Karpas-422 (cell line): Measurements from ENCODE around the gene KCNC3. TPM values are rescaled to one million over a fixed set of nuclear protein-coding genes. Genes with fewer than 3 reads are reported as not detected.

Experiments
- DNase-seq: peaks from one replicate; pipeline ENCODE4 v3.0.0-alpha.2; 2015
- H2AFZ ChIP-seq: fragments of 200-600 bp; sonication (generic); 2 replicates; pipeline ENCODE4 v1.6.1; 2014; ENCODE audit warnings: antibody characterized with exemption, low read length, mixed read lengths
- H3K27ac ChIP-seq: fragments of 200-600 bp; sonication (generic); 2 replicates; pipeline ENCODE4 v1.5.1; 2014; ENCODE audit warnings: mild to moderate bottlenecking, low read length, moderate library complexity
- H3K27me3 ChIP-seq: fragments of 200-600 bp; sonication (generic); 2 replicates; pipeline ENCODE4 v1.6.1; 2014; ENCODE audit warnings: low read length, mixed read lengths
- H3K36me3 ChIP-seq: fragments of 200-600 bp; sonication (generic); 2 replicates; pipeline ENCODE4 v1.6.1; 2014; ENCODE audit warnings: low read length, mixed read lengths; ENCODE audit not compliant: insufficient read depth
- H3K4me1 ChIP-seq: fragments of 200-600 bp; sonication (generic); 2 replicates; pipeline ENCODE4 v1.6.1; 2014; ENCODE audit warnings: mild to moderate bottlenecking, low read length, mixed read lengths
- H3K4me2 ChIP-seq: fragments of 200-600 bp; sonication (generic); 2 replicates; pipeline ENCODE4 v1.6.1; 2014; ENCODE audit warnings: low read length, low read depth, mild to moderate bottlenecking; ENCODE audit not compliant: poor library complexity, severe bottlenecking
- H3K4me3 ChIP-seq: fragments of 200-600 bp; sonication (generic); 2 replicates; pipeline ENCODE4 v1.5.1; 2014; ENCODE audit warnings: mild to moderate bottlenecking, antibody characterized with exemption, low read length, mixed read lengths
- H3K79me2 ChIP-seq: fragments of 200-600 bp; sonication (generic); 2 replicates; pipeline ENCODE4 v1.6.1; 2014; ENCODE audit warnings: mild to moderate bottlenecking, low read length, mixed read lengths
- H3K9ac ChIP-seq: fragments of 200-600 bp; sonication (generic); 2 replicates; pipeline ENCODE4 v1.6.0; 2014; ENCODE audit warnings: low read length
- H3K9me2 ChIP-seq: fragments of 200-600 bp; sonication (generic), shearing (Covaris generic); replicated peaks from 2 replicates; pipeline ENCODE4 v1.6.0; 2014; ENCODE audit warnings: mild to moderate bottlenecking, low read length, moderate library complexity; ENCODE audit not compliant: insufficient read depth
- H3K9me3 ChIP-seq: fragments of 300-700, 200-600 bp; sonication (generic); 2 replicates; pipeline ENCODE4 v1.6.1; 2014; ENCODE audit warnings: low read length, mixed read lengths
- H4K20me1 ChIP-seq: fragments of 200-600 bp; sonication (generic); 2 replicates; pipeline ENCODE4 v1.6.1; 2014; ENCODE audit warnings: mild to moderate bottlenecking, antibody characterized with exemption, low read length, low read depth; ENCODE audit not compliant: insufficient read depth
- total RNA-seq: library from RNA; depleted of rRNA; stranded (reverse); fragments of >200 nt; shearing (Covaris generic); gene quantifications from 2 replicates; pipeline ENCODE4 v1.2.3, GENCODE V29; 2014; ENCODE audit warnings: low replicate concordance

Gene KCNC3
- total RNA-seq, 1 experiment from 2014 or later, result 10.8 TPM

GRCh38 chr19:50327461-50328223 is 1.5 kb downstream of the KCNC3 start:
- no peaks in the 10 kb centered on the region for H3K9me3 ChIP-seq
- H2AFZ ChIP-seq, result no peak overlapping the region
- peak overlapping the region; percentile 51; the same call in 1 of the 2 replicates for H3K4me3 ChIP-seq
- H3K36me3 ChIP-seq, result no peaks in the 10 kb centered on the region
- no peak for DNase-seq
- no peaks in the 10 kb centered on the region; the same call in 1 of the 2 replicates for H3K79me2 ChIP-seq
- no peak overlapping the region for H3K27ac ChIP-seq
- H3K4me1 ChIP-seq, result peaks cover 64% of the 10 kb centered on the region
- peak overlapping the region; percentile 65 for H3K9ac ChIP-seq
- H3K9me2 ChIP-seq, result no peaks in the 10 kb centered on the region
- peak overlapping the region; percentile 70 for H3K4me2 ChIP-seq
- peaks cover 43% of the 10 kb centered on the region for H4K20me1 ChIP-seq
- no peaks in the 10 kb centered on the region for H3K27me3 ChIP-seq

DNA sequence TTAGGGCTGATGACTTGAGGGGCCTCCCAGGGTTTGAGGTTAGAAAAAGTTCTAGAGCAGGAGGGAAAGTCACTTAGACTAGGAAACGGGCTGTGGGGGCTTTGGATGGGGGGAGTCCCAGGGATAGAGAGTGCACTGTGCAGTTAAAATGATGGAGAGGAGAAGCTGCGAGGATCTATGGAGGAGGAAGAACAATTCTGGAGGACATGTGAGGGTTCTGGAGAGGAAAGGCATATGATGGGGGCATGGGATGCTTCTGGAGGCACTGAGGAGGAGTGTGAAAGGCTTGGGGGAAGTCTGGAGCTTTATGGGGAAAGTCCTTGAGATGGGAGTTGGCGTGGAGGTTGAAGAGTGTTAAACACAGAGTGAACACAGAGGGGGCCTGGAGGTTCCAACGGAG is 2.2 kb downstream of the KCNC3 start:
- peaks cover 58% of the 10 kb centered on the region for H3K4me1 ChIP-seq
- peak overlapping the region; percentile 51; the same call in 1 of the 2 replicates for H3K4me3 ChIP-seq
- no peak overlapping the region for H3K27ac ChIP-seq
- no peaks in the 10 kb centered on the region for H3K27me3 ChIP-seq
- no peak for DNase-seq
- peak overlapping the region; percentile 70 for H3K4me2 ChIP-seq
- H4K20me1 ChIP-seq, result peaks cover 41% of the 10 kb centered on the region
- H2AFZ ChIP-seq, result no peak overlapping the region
- no peaks in the 10 kb centered on the region for H3K36me3 ChIP-seq
- peak overlapping the region; percentile 65 for H3K9ac ChIP-seq
- no peaks in the 10 kb centered on the region for H3K9me3 ChIP-seq
- H3K9me2 ChIP-seq, result no peaks in the 10 kb centered on the region
- H3K79me2 ChIP-seq, result no peaks in the 10 kb centered on the region; the same call in 1 of the 2 replicates

DNA sequence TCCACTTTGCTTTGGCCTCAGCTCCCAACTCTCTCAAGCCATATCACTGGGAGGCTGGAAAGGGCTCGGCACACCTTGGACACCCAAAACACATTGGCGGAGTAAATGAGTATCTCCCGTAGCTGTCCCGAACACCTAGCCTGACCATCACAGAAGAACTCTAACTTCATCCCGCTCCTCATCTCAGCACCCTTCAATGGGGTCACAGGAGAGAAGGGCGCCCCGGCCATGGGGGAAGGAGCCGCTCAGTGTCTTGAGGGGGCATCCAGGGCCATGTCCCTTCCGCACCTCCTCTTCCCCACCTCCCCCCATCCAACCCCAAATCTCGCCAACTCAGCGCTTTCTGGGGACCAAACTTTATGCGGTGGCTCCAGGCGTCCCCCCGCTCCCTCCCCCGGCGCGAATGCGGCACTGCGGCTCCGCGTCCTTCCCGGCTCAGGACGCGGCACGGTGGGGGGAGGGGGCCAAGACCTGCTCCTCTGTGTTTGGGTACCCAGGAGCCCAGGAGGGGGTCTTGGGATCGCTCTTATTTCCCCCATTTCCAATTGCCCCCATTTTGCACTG is 3.0 kb downstream of the KCNC3 start:
- no peak for DNase-seq
- H3K4me2 ChIP-seq, result peak overlapping the region; percentile 70
- H3K9ac ChIP-seq, result peak overlapping the region; percentile 65; the same call in 1 of the 2 replicates
- H3K4me3 ChIP-seq, result peak overlapping the region; percentile 47; the same call in 1 of the 2 replicates
- no peaks in the 10 kb centered on the region for H3K9me3 ChIP-seq
- H3K36me3 ChIP-seq, result no peaks in the 10 kb centered on the region
- H3K79me2 ChIP-seq, result no peaks in the 10 kb centered on the region; the same call in 1 of the 2 replicates
- H4K20me1 ChIP-seq, result peaks cover 41% of the 10 kb centered on the region
- H3K9me2 ChIP-seq, result no peaks in the 10 kb centered on the region
- no peak overlapping the region for H2AFZ ChIP-seq
- peaks cover 50% of the 10 kb centered on the region for H3K4me1 ChIP-seq
- no peak overlapping the region for H3K27ac ChIP-seq
- no peaks in the 10 kb centered on the region for H3K27me3 ChIP-seq

- peak overlapping the region; percentile 54 for H3K4me3 ChIP-seq
- H3K4me1 ChIP-seq, result peaks cover 45% of the 10 kb centered on the region
- peaks cover 41% of the 10 kb centered on the region for H4K20me1 ChIP-seq
- no peak overlapping the region for H3K27ac ChIP-seq
- H3K27me3 ChIP-seq, result no peaks in the 10 kb centered on the region
- H3K9me3 ChIP-seq, result no peaks in the 10 kb centered on the region
- H3K36me3 ChIP-seq, result no peaks in the 10 kb centered on the region
- H3K79me2 ChIP-seq, result no peaks in the 10 kb centered on the region; the same call in 1 of the 2 replicates
- H2AFZ ChIP-seq, result no peak overlapping the region
- H3K4me2 ChIP-seq, result peak overlapping the region; percentile 70
- peak; percentile 97 for DNase-seq
- H3K9me2 ChIP-seq, result no peaks in the 10 kb centered on the region
- peak overlapping the region; percentile 44 for H3K9ac ChIP-seq
Observed at GRCh38 chr19:50325310-50326100, 3.7 kb downstream of the KCNC3 start.

- no peak overlapping the region for H3K9ac ChIP-seq
- H3K9me3 ChIP-seq, result no peaks in the 10 kb centered on the region
- H2AFZ ChIP-seq, result no peak overlapping the region
- peaks cover 34% of the 10 kb centered on the region for H3K4me1 ChIP-seq
- no peak overlapping the region for H3K4me2 ChIP-seq
- peaks cover 41% of the 10 kb centered on the region for H4K20me1 ChIP-seq
- H3K4me3 ChIP-seq, result no peak overlapping the region
- H3K9me2 ChIP-seq, result no peaks in the 10 kb centered on the region
- no peaks in the 10 kb centered on the region for H3K27me3 ChIP-seq
- H3K79me2 ChIP-seq, result no peaks in the 10 kb centered on the region; the same call in 1 of the 2 replicates
- DNase-seq, result no peak
- no peaks in the 10 kb centered on the region for H3K36me3 ChIP-seq
- no peak overlapping the region for H3K27ac ChIP-seq
Observed at GRCh38 chr19:50324331-50324730, 4.8 kb downstream of the KCNC3 start.

DNA sequence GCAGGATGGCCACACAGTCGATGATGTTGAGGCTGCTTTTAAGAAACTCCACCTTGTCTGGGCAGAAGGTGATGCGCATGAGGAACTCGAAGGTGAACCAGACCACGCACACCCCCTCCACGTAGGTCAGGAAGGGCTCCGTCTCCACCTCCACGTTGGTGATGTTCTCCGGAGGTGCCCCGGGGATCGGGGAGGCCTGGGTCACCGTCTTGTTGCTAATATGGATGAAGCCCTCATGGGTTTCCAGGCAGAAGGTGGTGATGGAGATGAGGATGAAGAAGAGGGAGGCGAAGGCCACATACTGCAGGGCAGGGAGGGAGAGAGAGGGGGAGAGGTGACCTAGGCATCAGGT is 5.4 kb downstream of the KCNC3 start:
- no peaks in the 10 kb centered on the region for H3K9me2 ChIP-seq
- no peak overlapping the region for H3K4me3 ChIP-seq
- no peak for DNase-seq
- H3K27ac ChIP-seq, result no peak overlapping the region
- H3K36me3 ChIP-seq, result no peaks in the 10 kb centered on the region
- H3K9ac ChIP-seq, result no peak overlapping the region
- H3K27me3 ChIP-seq, result no peaks in the 10 kb centered on the region
- H2AFZ ChIP-seq, result no peak overlapping the region
- H4K20me1 ChIP-seq, result peaks cover 41% of the 10 kb centered on the region
- H3K4me2 ChIP-seq, result no peak overlapping the region
- H3K9me3 ChIP-seq, result no peaks in the 10 kb centered on the region
- H3K79me2 ChIP-seq, result no peaks in the 10 kb centered on the region; the same call in 1 of the 2 replicates
- peaks cover 34% of the 10 kb centered on the region for H3K4me1 ChIP-seq

DNA sequence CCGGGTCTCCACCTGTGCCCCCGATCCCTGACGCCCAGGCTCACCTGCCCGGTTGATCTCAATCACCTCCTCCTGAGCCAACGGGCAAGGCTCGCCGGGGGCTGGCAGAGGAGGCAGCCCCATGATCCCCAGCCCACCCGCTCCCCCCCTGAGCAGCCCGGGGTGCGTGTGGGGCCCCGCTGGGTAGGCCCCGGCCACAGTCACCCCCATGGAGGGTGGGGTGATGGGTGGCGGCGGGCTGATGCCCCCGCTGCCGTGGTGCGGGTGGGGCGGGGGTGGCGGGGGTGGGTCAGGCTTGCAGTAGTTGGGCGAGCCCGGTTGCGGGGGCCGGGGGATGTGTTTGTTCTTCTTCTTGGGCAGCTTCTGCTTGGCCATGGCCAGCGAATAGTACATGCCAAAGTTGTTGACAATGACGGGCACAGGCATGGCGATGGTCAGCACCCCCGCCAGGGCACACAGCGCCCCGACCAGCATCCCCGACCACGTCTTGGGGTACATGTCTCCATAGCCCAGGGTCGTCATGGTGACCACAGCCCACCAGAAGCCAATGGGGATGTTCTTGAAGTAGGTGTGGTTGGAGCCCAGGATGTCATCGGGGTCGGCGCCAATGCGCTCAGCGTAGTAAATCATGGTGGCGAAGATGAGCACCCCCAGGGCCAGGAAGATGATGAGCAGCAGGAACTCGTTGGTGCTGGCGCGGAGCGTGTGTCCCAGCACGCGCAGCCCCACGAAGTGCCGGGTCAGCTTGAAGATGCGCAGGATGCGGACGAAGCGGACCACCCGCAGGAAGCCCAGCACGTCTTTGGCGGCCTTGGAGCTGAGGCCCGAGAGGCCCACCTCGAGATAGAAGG is 6.0 kb downstream of the KCNC3 start:
- Histone ChIP-seq H3K27me3 (no peaks in the 10 kb centered on the region), H3K9me2 (no peaks in the 10 kb centered on the region), H3K79me2 (no peaks in the 10 kb centered on the region; the same call in 1 of the 2 replicates), H3K9me3 (no peaks in the 10 kb centered on the region), H3K4me2 (no peak overlapping the region), H3K4me3 (no peak overlapping the region), H3K9ac (no peak overlapping the region), H3K27ac (no peak overlapping the region), H3K4me1 (peaks cover 30% of the 10 kb centered on the region), H3K36me3 (0 out of 2 replicates have a peak, but pooled peaks cover 3% of the 10 kb centered on the region), H4K20me1 (peaks cover 41% of the 10 kb centered on the region), H2AFZ (no peak overlapping the region)
- DNase-seq, result no peak
